GM18867 (cell line): ENCODE measurements around the gene WDR7.

ENCODE experiments used
- ATAC-seq: cut with Tn5 transposase; IDR thresholded peaks from one replicate; pipeline ENCODE4 v1.9.1; 2021; ENCODE audit warnings: mild to moderate bottlenecking, moderate library complexity; ENCODE audit not compliant: unreplicated experiment

The WDR7 gene

GRCh38 chr18:56721031-56721430, 69.9 kb downstream of the WDR7 start:
- no peak for ATAC-seq

GRCh38 chr18:56721491-56721890, 70.3 kb downstream of the WDR7 start:
- ATAC-seq: no peak

GRCh38 chr18:56722518-56722917, 71.4 kb downstream of the WDR7 start:
- no peak for ATAC-seq

GRCh38 chr18:56723068-56723467, 71.9 kb downstream of the WDR7 start:
- no peak for ATAC-seq

- ATAC-seq: no peak
Observed at GRCh38 chr18:56723706-56724105, 72.5 kb downstream of the WDR7 start.

- ATAC-seq: no peak
Observed at GRCh38 chr18:56726906-56727305, 75.7 kb downstream of the WDR7 start.

- no peak for ATAC-seq
Observed at GRCh38 chr18:56727399-56727798, 76.2 kb downstream of the WDR7 start.

GRCh38 chr18:56728741-56729140, 77.6 kb downstream of the WDR7 start:
- ATAC-seq: no peak

GRCh38 chr18:56738184-56738583, 87.0 kb downstream of the WDR7 start:
- no peak for ATAC-seq

GRCh38 chr18:56739731-56740130, 88.6 kb downstream of the WDR7 start:
- no peak for ATAC-seq

GRCh38 chr18:56740645-56741044, 89.5 kb downstream of the WDR7 start:
- no peak for ATAC-seq

- no peak for ATAC-seq
Observed at GRCh38 chr18:56741685-56742084, 90.5 kb downstream of the WDR7 start.

GRCh38 chr18:56743115-56743514, 92.0 kb downstream of the WDR7 start:
- ATAC-seq: no peak

- ATAC-seq: peak; percentile 86
Observed at GRCh38 chr18:56747032-56747658, 96.0 kb downstream of the WDR7 start.

- no peak for ATAC-seq
Observed at GRCh38 chr18:56747857-56748256, 96.7 kb downstream of the WDR7 start.

- ATAC-seq: no peak
Observed at GRCh38 chr18:56748698-56749268, 97.6 kb downstream of the WDR7 start.

- ATAC-seq: no peak
Observed at GRCh38 chr18:56756966-56757365, 105.8 kb downstream of the WDR7 start.

GRCh38 chr18:56770097-56770496, 118.9 kb downstream of the WDR7 start:
- no peak for ATAC-seq

GRCh38 chr18:56770873-56771272, 119.7 kb downstream of the WDR7 start:
- ATAC-seq: no peak

GRCh38 chr18:56775701-56776100, 124.5 kb downstream of the WDR7 start:
- no peak for ATAC-seq

GRCh38 chr18:56787390-56787789, 136.2 kb downstream of the WDR7 start:
- ATAC-seq: no peak

- ATAC-seq: peak; percentile 74
Observed at GRCh38 chr18:56789004-56789888, 138.1 kb downstream of the WDR7 start.
